Measurements from ENCODE around the gene BTN2A1.

GRCh38 chr6:26439151-26440125 is 18.3 kb upstream of the BTN2A1 start:
- TF ChIP-seq POLR2AphosphoS5 (IDR thresholded peaks at IDR 0.05) (no peak), POLR2A (IDR thresholded peaks at IDR 0.05) (no peak), EP300 (IDR thresholded peaks at IDR 0.05) (no peak)
- TF ChIP-seq, protein P1, sequence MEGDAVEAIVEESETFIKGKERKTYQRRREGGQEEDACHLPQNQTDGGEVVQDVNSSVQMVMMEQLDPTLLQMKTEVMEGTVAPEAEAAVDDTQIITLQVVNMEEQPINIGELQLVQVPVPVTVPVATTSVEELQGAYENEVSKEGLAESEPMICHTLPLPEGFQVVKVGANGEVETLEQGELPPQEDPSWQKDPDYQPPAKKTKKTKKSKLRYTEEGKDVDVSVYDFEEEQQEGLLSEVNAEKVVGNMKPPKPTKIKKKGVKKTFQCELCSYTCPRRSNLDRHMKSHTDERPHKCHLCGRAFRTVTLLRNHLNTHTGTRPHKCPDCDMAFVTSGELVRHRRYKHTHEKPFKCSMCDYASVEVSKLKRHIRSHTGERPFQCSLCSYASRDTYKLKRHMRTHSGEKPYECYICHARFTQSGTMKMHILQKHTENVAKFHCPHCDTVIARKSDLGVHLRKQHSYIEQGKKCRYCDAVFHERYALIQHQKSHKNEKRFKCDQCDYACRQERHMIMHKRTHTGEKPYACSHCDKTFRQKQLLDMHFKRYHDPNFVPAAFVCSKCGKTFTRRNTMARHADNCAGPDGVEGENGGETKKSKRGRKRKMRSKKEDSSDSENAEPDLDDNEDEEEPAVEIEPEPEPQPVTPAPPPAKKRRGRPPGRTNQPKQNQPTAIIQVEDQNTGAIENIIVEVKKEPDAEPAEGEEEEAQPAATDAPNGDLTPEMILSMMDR (IDR thresholded peaks at IDR 0.05), result no peak

Measured in sigmoid colon (tissue), 4 donors.